ENCODE measurements around the gene COL13A1. TPM values are rescaled to one million over a fixed set of nuclear protein-coding genes. Genes with fewer than 3 reads are reported as not detected.

The COL13A1 gene
- total and polyA plus RNA-seq, 4 donors = 0.17 to 0.47 (median 0.18) TPM

GRCh38 chr10:69809318-69809717, 7.6 kb downstream of the COL13A1 start:
- no peak for TF ChIP-seq JUND (IDR thresholded peaks at IDR 0.05)
- TF ChIP-seq HNF4A (conservative IDR thresholded peaks at IDR 0.05) = no peak
- TF ChIP-seq REST (IDR thresholded peaks at IDR 0.05) = no peak
- TF ChIP-seq RXRA (IDR thresholded peaks at IDR 0.05) = no peak
- no peak for TF ChIP-seq ATF3 (IDR thresholded peaks at IDR 0.05)
- TF ChIP-seq EGR1 (IDR thresholded peaks at IDR 0.05; ENCODE audit: low read depth in 2 of 2) = no peak
- TF ChIP-seq FOXA2 (IDR thresholded peaks at IDR 0.05) = no peak
- TF ChIP-seq FOXA1 (IDR thresholded peaks at IDR 0.05) = no peak
- no peak for TF ChIP-seq HNF4G (IDR thresholded peaks at IDR 0.05)
- no peak for TF ChIP-seq CTCF (IDR thresholded peaks at IDR 0.05; ENCODE audit: low read depth, low read length, missing input control)
- no peak for TF ChIP-seq ZBTB33 (IDR thresholded peaks at IDR 0.05)
- TF ChIP-seq YY1 (IDR thresholded peaks at IDR 0.05) = no peak
- TF ChIP-seq RAD21 (IDR thresholded peaks at IDR 0.05) = no peak
- TF ChIP-seq TAF1 (conservative IDR thresholded peaks at IDR 0.05) = no peak
- no peak for TF ChIP-seq SP1 (IDR thresholded peaks at IDR 0.05)
- no peak for TF ChIP-seq MAX (IDR thresholded peaks at IDR 0.05)
- no peak for TF ChIP-seq NR2F2 (IDR thresholded peaks at IDR 0.05)
- no peak for TF ChIP-seq GABPA (IDR thresholded peaks at IDR 0.05 in 1 of 2, conservative IDR thresholded peaks at IDR 0.05 in 1 of 2)
- DNase-seq (ENCODE audit: low spot score) = no peak
- no peak overlapping the region for H3K9ac ChIP-seq (ENCODE audit: low read depth in 1 of 2, low read length in 2 of 2)
- no peaks in the 10 kb centered on the region for H3K36me3 ChIP-seq (ENCODE audit: control insufficient read depth in 4 of 4, insufficient read depth in 3 of 4, low read depth in 1 of 4, low read length in 3 of 4)
- H3K9me3 ChIP-seq (ENCODE audit: control insufficient read depth in 4 of 4, low read length in 3 of 4) = no peaks in the 10 kb centered on the region
- WGBS = 93% methylated on average over 1 of the region's 1 CpG
- no peaks in the 10 kb centered on the region for H3K27me3 ChIP-seq (ENCODE audit: control insufficient read depth in 4 of 4, insufficient read depth in 4 of 4, low read length in 3 of 4)
- no peaks in the 10 kb centered on the region for H3K4me1 ChIP-seq (ENCODE audit: control insufficient read depth in 4 of 4, insufficient read depth in 4 of 4, low read length in 3 of 4)
- H3K27ac ChIP-seq (ENCODE audit: low read depth in 1 of 2, low read length in 2 of 2) = no peak overlapping the region
- no peak overlapping the region for H3K4me3 ChIP-seq (ENCODE audit: low read depth in 1 of 3, low read length in 3 of 3)
